Breast epithelium (tissue), 4 donors: Measurements from ENCODE around the gene DEPP1. TPM values are rescaled to one million over a fixed set of nuclear protein-coding genes. Genes with fewer than 3 reads are reported as not detected.

Experiments used
- DNase-seq, 2 donors: peaks; one replicate each; pipeline ENCODE4 v3.0.0-alpha.2; 2019; ENCODE audit warnings: low spot score in 2 of 2
- H3K27ac ChIP-seq, 2 donors: fragments of 200-600 bp; sonication (generic) in 1 of 2; one replicate each; pipeline ENCODE4 v1.5.1; 2016 to 2019; ENCODE audit warnings: mild to moderate bottlenecking in 1 of 2
- H3K27me3 ChIP-seq, 2 donors: fragments of 200-600 bp; sonication (generic) in 1 of 2; one replicate each; pipeline versions ENCODE4 v1.5.1 to v1.6.0; 2017 to 2019; ENCODE audit warnings: control low read depth in 1 of 2, mild to moderate bottlenecking in 1 of 2
- H3K36me3 ChIP-seq: fragments of 200-600 bp; one replicate; pipeline ENCODE4 v1.5.1; 2019
- H3K4me1 ChIP-seq, 2 donors: fragments of 200-600 bp; sonication (generic); one replicate each; pipeline ENCODE4 v1.5.1; 2016 to 2019; ENCODE audit warnings: control low read depth in 1 of 2
- H3K4me3 ChIP-seq, 3 donors: fragments of 200-600 bp; sonication (generic); 1 replicate in 2 of 3; 2 replicates in 1 of 3; pipeline ENCODE4 v1.5.1; 2016 to 2019; ENCODE audit warnings: mild to moderate bottlenecking in 3 of 3, moderate library complexity in 2 of 3
- H3K9me3 ChIP-seq, 2 donors: fragments of 200-600 bp; sonication (generic) in 1 of 2; one replicate each; pipeline ENCODE4 v1.5.1; 2016 to 2019; ENCODE audit warnings: control low read depth in 1 of 2
- CTCF ChIP-seq, 3 donors: fragments of 450-650 bp; IDR thresholded peaks; one replicate each; pipeline ENCODE4 v1.5.1; 2016 to 2017; ENCODE audit warnings: antibody characterized with exemption in 3 of 3, mild to moderate bottlenecking in 3 of 3, moderate library complexity in 3 of 3
- POLR2A ChIP-seq: fragments of 450-650 bp; IDR thresholded peaks from one replicate; pipeline ENCODE4 v1.6.1; 2016; ENCODE audit warnings: antibody characterized with exemption, mild to moderate bottlenecking, moderate library complexity
- POLR2AphosphoS5 ChIP-seq, 3 donors: sonication (generic); formaldehyde crosslinking; IDR thresholded peaks; one replicate each; pipeline ENCODE4 v1.6.1; 2017; ENCODE audit warnings: antibody characterized with exemption in 3 of 3
- intact Hi-C: fragments of 100-400 bp; cut with DNase I; formaldehyde crosslinking; loops from one replicate; pipeline ENCODE4 v1.15.1; 2023; ENCODE audit warnings: low total_unique reads
- total RNA-seq, 3 donors: library from RNA; depleted of rRNA; stranded (reverse); fragments of >200 nt; gene quantifications; one replicate each; pipeline ENCODE4 v1.1.0, GENCODE V29; 2016

The DEPP1 gene
- total RNA-seq, 3 donors from 2014 or later: 139 to 2,057 (median 460) TPM

DNA sequence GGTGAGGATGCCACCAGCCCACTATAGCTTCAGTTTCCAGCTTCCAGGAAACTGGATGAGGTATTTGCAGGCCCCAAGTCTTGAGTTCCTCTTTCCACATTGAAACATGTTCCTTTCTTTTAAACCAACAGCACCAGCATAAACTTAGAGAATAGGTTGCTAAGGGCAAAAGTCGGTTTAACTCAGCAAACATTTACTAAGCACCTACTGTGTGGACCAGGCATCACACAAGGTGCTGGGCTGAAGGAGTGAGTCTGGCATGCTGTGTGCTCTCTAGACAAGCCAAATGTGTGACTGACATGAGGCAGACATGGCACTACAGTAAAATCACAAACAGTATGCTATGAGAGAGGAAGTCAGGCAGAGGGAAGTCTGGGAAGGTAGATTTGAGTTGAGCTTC, 30.0 kb downstream of the DEPP1 start:
- no peak overlapping the region for H3K4me3 ChIP-seq
- H3K9me3 ChIP-seq: no peaks in the 10 kb centered on the region
- TF ChIP-seq POLR2A (no peak), POLR2AphosphoS5 (IDR thresholded peaks at IDR 0.05) (no peak), CTCF (IDR thresholded peaks at IDR 0.05) (no peak)
- no peak for DNase-seq
- intact Hi-C loops: no loop called here
- no peaks in the 10 kb centered on the region for H3K36me3 ChIP-seq
- no peaks in the 10 kb centered on the region for H3K4me1 ChIP-seq
- H3K27ac ChIP-seq: no peak overlapping the region
- H3K27me3 ChIP-seq: no peaks in the 10 kb centered on the region

GRCh38 chr10:44947371-44948152, 31.0 kb downstream of the DEPP1 start:
- no peak overlapping the region for H3K27ac ChIP-seq

GRCh38 chr10:44946205-44946604, 32.4 kb downstream of the DEPP1 start:
- intact Hi-C loops: no loop called here
- TF ChIP-seq POLR2AphosphoS5 (IDR thresholded peaks at IDR 0.05) (no peak), CTCF (IDR thresholded peaks at IDR 0.05) (no peak), POLR2A (no peak)
- H3K27me3 ChIP-seq: no peaks in the 10 kb centered on the region
- no peak for DNase-seq
- no peak overlapping the region for H3K4me3 ChIP-seq
- H3K4me1 ChIP-seq: no peaks in the 10 kb centered on the region
- H3K36me3 ChIP-seq: no peaks in the 10 kb centered on the region
- H3K27ac ChIP-seq: no peak overlapping the region
- H3K9me3 ChIP-seq: no peaks in the 10 kb centered on the region

More at GRCh38 chr10:44947371-44948152, 31.0 kb downstream of the DEPP1 start:
- H3K4me1 ChIP-seq: no peaks in the 10 kb centered on the region
- TF ChIP-seq CTCF (IDR thresholded peaks at IDR 0.05): no peak
- no peak for TF ChIP-seq POLR2AphosphoS5 (IDR thresholded peaks at IDR 0.05)
- no peak for TF ChIP-seq POLR2A
- no peaks in the 10 kb centered on the region for H3K27me3 ChIP-seq
- intact Hi-C loops: no loop called here
- H3K9me3 ChIP-seq: no peaks in the 10 kb centered on the region
- no peak overlapping the region for H3K4me3 ChIP-seq
- no peaks in the 10 kb centered on the region for H3K36me3 ChIP-seq
- no peak for DNase-seq

DNA sequence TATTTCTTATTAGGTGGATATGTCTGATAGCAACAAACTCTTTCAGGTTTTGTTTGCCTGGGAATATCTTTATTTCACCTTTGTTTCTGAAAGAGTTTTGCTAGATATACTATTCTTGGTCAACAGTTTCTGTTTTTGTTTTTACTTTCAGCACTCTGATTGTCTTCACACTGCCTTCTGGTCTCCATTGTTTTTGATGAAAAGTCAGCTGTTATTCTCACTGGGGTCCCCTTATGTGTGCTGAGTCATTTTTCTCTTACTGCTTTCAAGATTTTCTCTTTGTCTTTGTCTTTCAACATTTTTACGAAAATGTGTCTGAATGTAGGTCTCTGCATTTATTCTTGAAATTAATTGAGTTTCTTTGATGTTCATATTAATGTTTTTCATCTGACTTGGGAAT, 34.3 kb downstream of the DEPP1 start:
- Histone ChIP-seq H3K36me3 (no peaks in the 10 kb centered on the region), H3K4me3 (no peak overlapping the region), H3K27me3 (no peaks in the 10 kb centered on the region), H3K9me3 (no peaks in the 10 kb centered on the region), H3K27ac (no peak overlapping the region), H3K4me1 (no peaks in the 10 kb centered on the region)
- TF ChIP-seq POLR2AphosphoS5 (IDR thresholded peaks at IDR 0.05) (no peak), POLR2A (no peak), CTCF (IDR thresholded peaks at IDR 0.05) (no peak)
- intact Hi-C loops: no loop called here
- DNase-seq: no peak

GRCh38 chr10:44939691-44940401, 38.8 kb downstream of the DEPP1 start:
- intact Hi-C loops: no loop called here
- H3K27me3 ChIP-seq: no peaks in the 10 kb centered on the region
- H3K9me3 ChIP-seq: no peaks in the 10 kb centered on the region
- TF ChIP-seq POLR2A (no peak), POLR2AphosphoS5 (IDR thresholded peaks at IDR 0.05) (no peak), CTCF (IDR thresholded peaks at IDR 0.05) (no peak)
- DNase-seq: no peak
- no peak overlapping the region for H3K27ac ChIP-seq
- H3K36me3 ChIP-seq: no peaks in the 10 kb centered on the region
- no peak overlapping the region for H3K4me3 ChIP-seq
- H3K4me1 ChIP-seq: peaks cover 0 to 6% of the 10 kb centered on the region in 2 donors
